Mesothelial cell of epicardium (in vitro differentiated cells): ENCODE data around the gene NRBF2. TPM values are rescaled to one million over a fixed set of nuclear protein-coding genes. Genes with fewer than 3 reads are reported as not detected.
"Not testable (repeated sequence)": the region's sequence is repeated elsewhere in the genome, so short reads cannot be mapped to it uniquely, and the experiment has no call there.

Experiments used
- DNase-seq, 2 experiments: peaks; one replicate each; pipeline ENCODE4 v3.0.0; 2021; ENCODE audit warnings: low spot score in 2 of 2; ENCODE audit not compliant: unreplicated experiment in 2 of 2
- H3K27ac Mint-ChIP-seq: 2 replicates; pipeline ENCODE4 v1.8.0; 2021; ENCODE audit warnings: mixed read lengths
- H3K27me3 Mint-ChIP-seq: 2 replicates; pipeline ENCODE4 v1.8.0; 2021; ENCODE audit warnings: low read depth, mixed read lengths
- H3K36me3 Mint-ChIP-seq: 2 replicates; pipeline ENCODE4 v1.8.0; 2021; ENCODE audit warnings: mixed read lengths
- H3K4me1 Mint-ChIP-seq: 2 replicates; pipeline ENCODE4 v1.8.0; 2021; ENCODE audit warnings: mixed read lengths
- H3K4me3 Mint-ChIP-seq: 2 replicates; pipeline ENCODE4 v1.8.0; 2021; ENCODE audit warnings: mild to moderate bottlenecking, moderate library complexity, mixed read lengths
- H3K9me3 Mint-ChIP-seq: 2 replicates; pipeline ENCODE4 v1.8.0; 2021; ENCODE audit warnings: mixed read lengths
- CTCF ChIP-seq: fragments of 200-600 bp; sonication (generic); IDR thresholded peaks from one replicate; pipeline ENCODE4 v1.5.0; 2021; ENCODE audit warnings: antibody characterized with exemption; ENCODE audit not compliant: unreplicated experiment
- total RNA-seq: library from RNA; stranded (reverse); gene quantifications from 3 replicates; pipeline ENCODE4 v1.2.1, GENCODE V29; 2021

Gene NRBF2
- total RNA-seq = 18.2 to 19.1 TPM (median 18.3 TPM) in 3 replicates

GRCh38 chr10:63133056-63133820 is at the start of gene NRBF2:
NRBF2 (plus strand) TSS chr10:63133328; CDS start chr10:63133471, 143 bp downstream.
- Mint-ChIP-seq H3K27ac (peak within 1 kb of the TSS; percentile 95), H3K4me1 (peaks cover 13% of the 10 kb centered on the region), H3K9me3 (peaks cover 23% of the 10 kb centered on the region), H3K36me3 (peaks cover 3% of the 10 kb centered on the region), H3K27me3 (no peaks in the 10 kb centered on the region), H3K4me3 (peak within 1 kb of the TSS; percentile 87)
- no peak for TF ChIP-seq CTCF
- peak; percentile 92 to 95 for DNase-seq

GRCh38 chr10:63083406-63083805 is 49.7 kb upstream of the NRBF2 start:
- not testable (repeated sequence) for H3K9me3 Mint-ChIP-seq, H3K27me3 Mint-ChIP-seq, H3K36me3 Mint-ChIP-seq, H3K4me1 Mint-ChIP-seq, H3K4me3 Mint-ChIP-seq, DNase-seq, H3K27ac Mint-ChIP-seq

- H3K27ac Mint-ChIP-seq = no peak overlapping the region
- no peak for DNase-seq
- no peaks in the 10 kb centered on the region for H3K4me1 Mint-ChIP-seq
- H3K4me3 Mint-ChIP-seq = no peak overlapping the region
- TF ChIP-seq CTCF = peak; percentile 70
- peaks cover 9% of the 10 kb centered on the region for H3K27me3 Mint-ChIP-seq
- H3K9me3 Mint-ChIP-seq = no peaks in the 10 kb centered on the region
- no peaks in the 10 kb centered on the region for H3K36me3 Mint-ChIP-seq
These were observed 49.0 kb upstream of the NRBF2 start for GRCh38 chr10:63083904-63084689.

GRCh38 chr10:63084690-63085382 is 48.3 kb upstream of the NRBF2 start:
- Mint-ChIP-seq H3K9me3 (no peaks in the 10 kb centered on the region), H3K4me1 (no peaks in the 10 kb centered on the region), H3K27ac (no peak overlapping the region), H3K4me3 (no peak overlapping the region), H3K36me3 (no peaks in the 10 kb centered on the region), H3K27me3 (peaks cover 8% of the 10 kb centered on the region)
- no peak for DNase-seq
- no peak for TF ChIP-seq CTCF

GRCh38 chr10:63093227-63093626 is 39.9 kb upstream of the NRBF2 start:
- TF ChIP-seq CTCF = no peak
- DNase-seq = no peak

More at GRCh38 chr10:63093227-63093626, 39.9 kb upstream of the NRBF2 start:
- no peak overlapping the region for H3K4me3 Mint-ChIP-seq
- no peaks in the 10 kb centered on the region for H3K36me3 Mint-ChIP-seq
- no peaks in the 10 kb centered on the region for H3K9me3 Mint-ChIP-seq
- no peaks in the 10 kb centered on the region for H3K4me1 Mint-ChIP-seq
- H3K27me3 Mint-ChIP-seq = no peaks in the 10 kb centered on the region
- H3K27ac Mint-ChIP-seq = no peak overlapping the region
